OCI-LY1 (cell line): Measurements from ENCODE around the gene TCEA3.

Source experiments
- H2AFZ ChIP-seq: fragments of 200-600 bp; sonication (generic), shearing (Covaris generic); 2 replicates; pipeline ENCODE4 v1.6.0; 2014; ENCODE audit warnings: antibody characterized with exemption, mild to moderate bottlenecking, low read length
- H3F3A ChIP-seq: fragments of 200-600 bp; sonication (generic), shearing (Covaris generic); 2 replicates; pipeline ENCODE4 v1.6.0; 2014; ENCODE audit warnings: mild to moderate bottlenecking, antibody characterized with exemption, low read length, moderate library complexity; ENCODE audit not compliant: insufficient read depth
- H3K27ac ChIP-seq: fragments of 200-600 bp; sonication (generic); 2 replicates; pipeline ENCODE4 v1.5.1; 2014; ENCODE audit warnings: low read length, mixed run types, mild to moderate bottlenecking, low read depth; ENCODE audit not compliant: poor library complexity, severe bottlenecking
- H3K27me3 ChIP-seq: fragments of 200-600 bp; sonication (generic); 2 replicates; pipeline ENCODE4 v1.6.0; 2014; ENCODE audit warnings: antibody characterized with exemption, mild to moderate bottlenecking, low read length, moderate library complexity; ENCODE audit not compliant: insufficient read depth
- H3K36me3 ChIP-seq: fragments of 200-600 bp; sonication (generic); 2 replicates; pipeline ENCODE4 v1.6.1; 2014; ENCODE audit warnings: mild to moderate bottlenecking, antibody characterized with exemption, low read length, moderate library complexity, mixed read lengths; ENCODE audit not compliant: insufficient read depth
- H3K4me1 ChIP-seq: fragments of 200-600 bp; sonication (generic); 2 replicates; pipeline ENCODE4 v1.5.1; 2014; ENCODE audit warnings: mild to moderate bottlenecking, low read length, moderate library complexity; ENCODE audit not compliant: insufficient read depth, severe bottlenecking
- H3K4me2 ChIP-seq: fragments of 200-600 bp; sonication (generic), shearing (Covaris generic); 2 replicates; pipeline ENCODE4 v1.6.1; 2014; ENCODE audit warnings: low read length
- H3K4me3 ChIP-seq: fragments of 200-600 bp; sonication (generic); 2 replicates; pipeline ENCODE4 v1.5.1; 2014; ENCODE audit warnings: low read length, low read depth, mild to moderate bottlenecking, mixed read lengths; ENCODE audit not compliant: poor library complexity, severe bottlenecking
- H3K79me2 ChIP-seq: fragments of 200-600 bp; shearing (Covaris generic); 2 replicates; pipeline ENCODE4 v1.6.1; 2016; ENCODE audit warnings: mixed run types, low read length, mixed read lengths; ENCODE audit not compliant: insufficient read depth
- H3K9ac ChIP-seq: fragments of 200-600 bp; sonication (generic), shearing (Covaris generic); 2 replicates; pipeline ENCODE4 v1.6.1; 2014; ENCODE audit warnings: mild to moderate bottlenecking, low read length, mixed read lengths
- H3K9me2 ChIP-seq: fragments of 200-600 bp; sonication (generic), shearing (Covaris generic); 2 replicates; pipeline ENCODE4 v1.6.1; 2014; ENCODE audit warnings: low read depth, mild to moderate bottlenecking, low read length, mixed read lengths
- H3K9me3 ChIP-seq: fragments of 200-600 bp; shearing (Covaris generic); 2 replicates; pipeline ENCODE4 v1.6.1; 2014; ENCODE audit warnings: low read length, mixed read lengths
- H4K20me1 ChIP-seq: fragments of 200-600 bp; sonication (generic), shearing (Covaris generic); 2 replicates; pipeline ENCODE4 v1.6.0; 2016; ENCODE audit warnings: mild to moderate bottlenecking, low read length; ENCODE audit not compliant: insufficient read depth
- EZH2 ChIP-seq: fragments of 200-600 bp; sonication (generic), shearing (Covaris generic); IDR thresholded peaks from 2 replicates; pipeline ENCODE4 v1.8.0; 2017; ENCODE audit warnings: borderline replicate concordance, mixed run types, mild to moderate bottlenecking, antibody characterized with exemption, low read length, moderate library complexity, mixed read lengths
- TF ChIP-seq, protein P1 (sequence below): fragments of 200-600 bp; sonication (generic), shearing (Covaris generic); IDR thresholded peaks from 2 replicates; pipeline ENCODE4 v1.5.1; 2017; ENCODE audit warnings: mild to moderate bottlenecking, antibody characterized with exemption, low read length, moderate library complexity, mixed read lengths

Gene TCEA3

GRCh38 chr1:23421753-23422240 is 2.8 kb downstream of the TCEA3 start:
- no peak overlapping the region for H3K4me2 ChIP-seq
- no peaks in the 10 kb centered on the region for H3F3A ChIP-seq
- no peak overlapping the region for H3K4me3 ChIP-seq
- peaks cover 6% of the 10 kb centered on the region; the same call in 1 of the 2 replicates for H3K27me3 ChIP-seq
- no peaks in the 10 kb centered on the region for H3K4me1 ChIP-seq
- no peak overlapping the region for H2AFZ ChIP-seq
- no peaks in the 10 kb centered on the region for H4K20me1 ChIP-seq
- no peaks in the 10 kb centered on the region for H3K36me3 ChIP-seq
- H3K27ac ChIP-seq = no peak overlapping the region
- no peaks in the 10 kb centered on the region for H3K79me2 ChIP-seq
- no peaks in the 10 kb centered on the region for H3K9me3 ChIP-seq
- H3K9me2 ChIP-seq = no peaks in the 10 kb centered on the region
- no peak overlapping the region for H3K9ac ChIP-seq
- TF ChIP-seq, protein P1, sequence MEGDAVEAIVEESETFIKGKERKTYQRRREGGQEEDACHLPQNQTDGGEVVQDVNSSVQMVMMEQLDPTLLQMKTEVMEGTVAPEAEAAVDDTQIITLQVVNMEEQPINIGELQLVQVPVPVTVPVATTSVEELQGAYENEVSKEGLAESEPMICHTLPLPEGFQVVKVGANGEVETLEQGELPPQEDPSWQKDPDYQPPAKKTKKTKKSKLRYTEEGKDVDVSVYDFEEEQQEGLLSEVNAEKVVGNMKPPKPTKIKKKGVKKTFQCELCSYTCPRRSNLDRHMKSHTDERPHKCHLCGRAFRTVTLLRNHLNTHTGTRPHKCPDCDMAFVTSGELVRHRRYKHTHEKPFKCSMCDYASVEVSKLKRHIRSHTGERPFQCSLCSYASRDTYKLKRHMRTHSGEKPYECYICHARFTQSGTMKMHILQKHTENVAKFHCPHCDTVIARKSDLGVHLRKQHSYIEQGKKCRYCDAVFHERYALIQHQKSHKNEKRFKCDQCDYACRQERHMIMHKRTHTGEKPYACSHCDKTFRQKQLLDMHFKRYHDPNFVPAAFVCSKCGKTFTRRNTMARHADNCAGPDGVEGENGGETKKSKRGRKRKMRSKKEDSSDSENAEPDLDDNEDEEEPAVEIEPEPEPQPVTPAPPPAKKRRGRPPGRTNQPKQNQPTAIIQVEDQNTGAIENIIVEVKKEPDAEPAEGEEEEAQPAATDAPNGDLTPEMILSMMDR = no peak
- TF ChIP-seq EZH2 = no peak

DNA sequence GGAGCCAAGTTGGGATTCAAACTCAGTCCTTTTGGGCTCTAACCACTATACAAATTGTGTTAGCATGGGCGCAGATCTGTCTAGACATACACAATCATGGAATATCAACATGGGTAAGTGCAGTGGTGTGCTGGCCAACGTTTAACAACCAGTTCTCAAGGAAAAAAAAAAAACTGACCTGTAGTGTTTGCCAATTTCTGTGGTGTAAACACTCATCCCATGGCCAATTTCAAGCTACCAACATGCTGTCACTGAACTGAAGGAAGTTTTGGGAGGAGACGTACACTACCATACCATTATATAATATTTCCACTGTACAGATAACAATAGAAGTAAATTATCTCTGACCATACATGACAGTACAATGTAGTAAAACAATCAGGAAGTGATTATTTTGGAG is 3.2 kb downstream of the TCEA3 start:
- H3F3A ChIP-seq = no peaks in the 10 kb centered on the region
- no peak overlapping the region for H3K4me2 ChIP-seq
- no peaks in the 10 kb centered on the region for H4K20me1 ChIP-seq
- H3K27me3 ChIP-seq = peaks cover 7% of the 10 kb centered on the region; the same call in 1 of the 2 replicates
- no peaks in the 10 kb centered on the region for H3K9me2 ChIP-seq
- H3K4me1 ChIP-seq = no peaks in the 10 kb centered on the region
- H3K9me3 ChIP-seq = no peaks in the 10 kb centered on the region
- no peak overlapping the region for H3K4me3 ChIP-seq
- H3K9ac ChIP-seq = no peak overlapping the region
- TF ChIP-seq, protein P1 = no peak
- TF ChIP-seq EZH2 = no peak
- H2AFZ ChIP-seq = no peak overlapping the region
- H3K79me2 ChIP-seq = no peaks in the 10 kb centered on the region
- no peak overlapping the region for H3K27ac ChIP-seq
- no peaks in the 10 kb centered on the region for H3K36me3 ChIP-seq

GRCh38 chr1:23420778-23421177 is 3.8 kb downstream of the TCEA3 start:
- Histone ChIP-seq H2AFZ (no peak overlapping the region), H3K27me3 (peaks cover 7% of the 10 kb centered on the region; the same call in 1 of the 2 replicates), H3K36me3 (no peaks in the 10 kb centered on the region), H3K9me3 (no peaks in the 10 kb centered on the region), H3K27ac (no peak overlapping the region), H3K9ac (no peak overlapping the region), H3K4me2 (no peak overlapping the region), H3F3A (no peaks in the 10 kb centered on the region), H4K20me1 (no peaks in the 10 kb centered on the region), H3K9me2 (no peaks in the 10 kb centered on the region), H3K4me1 (no peaks in the 10 kb centered on the region), H3K4me3 (no peak overlapping the region), H3K79me2 (no peaks in the 10 kb centered on the region)
- TF ChIP-seq EZH2 = no peak
- TF ChIP-seq, protein P1 = no peak
